Measurements from ENCODE around the gene TMEM191C.
"Not testable (repeated sequence)": the region's sequence is repeated elsewhere in the genome, so short reads cannot be mapped to it uniquely, and the experiment has no call there.

Gene TMEM191C

DNA sequence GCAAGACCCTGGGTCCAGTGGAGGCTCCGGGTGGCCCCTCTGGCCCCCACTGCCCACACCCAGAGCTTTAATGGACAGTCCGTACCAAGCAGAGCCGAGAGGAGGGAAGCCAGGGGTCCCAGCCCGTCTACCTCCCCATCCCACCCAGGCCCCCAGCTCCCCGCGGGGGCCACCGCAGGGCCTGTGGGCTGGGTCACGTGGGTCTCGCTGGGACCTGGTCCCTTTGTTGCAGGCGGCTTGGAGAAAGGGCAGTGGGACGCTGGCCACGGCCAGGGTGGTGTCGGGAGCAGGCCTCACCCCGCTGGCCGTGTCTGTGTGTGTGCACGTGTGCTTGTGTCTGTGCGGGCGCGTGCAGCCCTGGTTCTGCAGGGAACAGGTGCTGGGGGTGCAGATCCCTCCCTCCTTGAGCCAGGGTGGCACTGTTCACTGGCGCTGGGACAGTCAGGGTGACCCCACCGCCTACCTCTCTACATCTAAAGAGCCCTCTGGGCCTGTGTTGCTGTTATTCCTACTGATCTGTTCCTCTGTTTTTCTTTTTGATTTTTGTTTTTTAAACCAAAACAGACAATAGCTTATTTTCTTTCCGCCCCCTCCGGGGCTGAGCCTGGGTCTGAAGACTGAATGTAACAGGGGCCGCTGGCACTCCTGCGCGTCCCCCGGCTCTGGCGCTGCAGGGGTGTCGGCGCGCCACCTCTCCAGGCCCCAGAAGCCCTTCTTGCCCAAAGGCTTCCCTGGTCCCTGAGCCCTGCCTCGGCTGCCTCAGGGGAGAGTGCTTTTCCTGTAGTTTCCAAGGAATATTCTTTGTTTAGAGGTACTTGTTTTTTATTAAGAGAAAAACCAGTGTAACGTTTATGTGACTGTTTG is 20.1 kb upstream of the TMEM191C start:
- no peak for DNase-seq

DNA sequence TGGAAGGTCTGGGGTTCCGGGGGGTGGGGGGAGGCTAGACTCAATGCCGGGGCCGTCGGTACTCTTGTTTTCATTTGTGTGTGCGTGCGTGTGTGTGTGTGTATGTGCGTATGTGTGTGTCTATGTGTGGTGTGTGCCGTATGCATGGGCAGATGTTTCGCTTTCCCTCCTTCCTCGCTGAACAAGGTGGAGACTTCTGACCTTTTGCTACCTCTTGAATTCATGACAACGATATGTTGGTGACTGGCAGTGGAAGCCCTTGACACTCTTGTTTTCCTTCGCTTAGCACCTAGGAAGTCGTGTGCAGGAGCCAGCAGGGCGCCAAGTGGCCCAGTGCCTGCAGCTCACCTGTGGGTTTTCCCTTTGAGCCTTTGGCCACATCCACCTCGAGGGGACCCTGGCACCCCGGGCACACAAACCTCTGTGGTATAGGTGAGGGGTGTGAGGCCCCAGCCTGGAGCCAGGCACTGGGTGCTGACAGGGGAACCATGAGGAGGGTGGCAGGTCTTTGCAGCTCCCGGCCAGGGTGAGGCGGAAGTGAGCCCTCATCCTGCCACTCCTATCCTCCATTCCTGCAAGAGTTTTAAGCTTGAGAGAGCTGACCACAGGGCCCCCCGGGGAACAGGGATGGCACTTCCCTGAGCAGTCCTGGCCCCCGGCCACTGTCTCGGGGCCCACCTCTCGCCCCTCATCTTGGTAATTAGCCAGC is 19.3 kb upstream of the TMEM191C start:
- no peak for DNase-seq

DNA sequence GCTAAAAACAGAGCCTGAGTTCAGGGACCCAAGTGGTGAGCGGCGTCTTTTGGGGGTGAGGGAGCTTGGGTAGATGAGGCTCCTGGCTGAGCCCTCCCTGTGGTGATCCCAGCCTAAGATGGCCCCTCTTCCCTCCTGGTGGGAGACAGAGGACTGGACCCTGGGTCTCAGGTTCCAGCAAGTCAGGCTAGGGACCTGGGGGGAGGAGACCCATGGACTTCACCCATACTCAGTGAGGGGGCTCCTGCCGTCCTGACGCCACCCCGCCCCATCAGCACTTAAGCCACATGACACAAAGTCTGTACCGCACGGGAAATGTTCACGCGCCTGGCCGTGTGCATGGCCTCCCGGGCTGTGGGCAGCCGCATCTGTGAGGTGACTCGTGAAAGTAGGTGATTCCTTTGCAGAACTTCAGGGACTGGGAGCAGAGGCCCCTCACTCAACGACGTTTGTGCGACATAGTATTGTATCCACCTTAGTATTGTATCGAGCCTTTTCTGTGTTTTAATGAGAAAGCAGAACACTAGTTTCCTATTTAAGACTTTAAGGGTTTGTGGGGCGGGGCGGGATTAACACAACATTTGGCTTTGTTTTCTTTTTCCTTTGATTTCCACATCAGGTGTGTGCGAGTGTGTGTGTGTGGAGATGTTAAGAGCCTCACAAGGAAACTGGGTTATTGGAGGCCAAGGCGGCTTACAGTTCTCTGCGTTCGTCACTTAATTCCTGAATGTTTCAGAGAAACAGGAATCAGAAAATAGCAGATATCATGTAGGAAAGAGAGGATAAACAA is 18.4 kb upstream of the TMEM191C start:
- DNase-seq: no peak

DNA sequence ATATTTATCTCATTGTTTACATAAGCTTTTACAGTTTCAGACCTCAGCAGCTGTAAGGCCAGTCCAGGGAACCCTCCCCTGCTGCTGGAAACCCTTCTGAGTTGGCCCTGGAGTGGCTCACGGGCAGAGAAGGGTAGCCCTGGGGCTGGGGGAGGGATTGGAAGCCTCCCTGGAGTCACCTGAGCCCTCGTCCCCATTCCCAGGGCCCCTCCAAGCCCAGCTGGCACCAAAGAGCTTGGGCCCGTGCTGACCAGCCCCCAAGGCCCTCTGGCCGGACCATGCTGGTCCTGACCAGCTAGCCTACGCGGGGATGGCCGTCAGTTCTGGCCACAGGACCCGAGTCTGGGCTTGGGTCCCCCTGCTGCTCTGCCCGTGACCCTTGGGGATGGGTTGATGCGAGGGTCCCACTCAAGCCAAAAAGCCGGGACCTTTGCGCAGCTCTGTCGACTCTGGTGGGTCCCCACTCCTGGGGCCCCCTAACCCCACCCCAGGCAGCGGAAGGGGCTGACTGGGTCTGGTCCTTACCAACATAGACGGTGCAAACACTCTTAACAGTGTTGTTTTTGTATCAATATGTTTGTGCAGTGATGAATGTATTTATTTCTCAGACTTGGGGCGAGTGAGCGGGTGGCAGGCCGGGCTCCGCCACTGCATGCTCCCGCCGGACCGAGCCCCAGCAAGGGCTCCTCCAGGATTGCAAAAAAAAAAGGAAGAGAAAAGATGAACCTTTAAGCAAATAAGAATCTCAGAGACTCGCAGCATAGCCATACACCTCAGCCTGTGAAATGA is 17.5 kb upstream of the TMEM191C start:
- no peak for DNase-seq

DNA sequence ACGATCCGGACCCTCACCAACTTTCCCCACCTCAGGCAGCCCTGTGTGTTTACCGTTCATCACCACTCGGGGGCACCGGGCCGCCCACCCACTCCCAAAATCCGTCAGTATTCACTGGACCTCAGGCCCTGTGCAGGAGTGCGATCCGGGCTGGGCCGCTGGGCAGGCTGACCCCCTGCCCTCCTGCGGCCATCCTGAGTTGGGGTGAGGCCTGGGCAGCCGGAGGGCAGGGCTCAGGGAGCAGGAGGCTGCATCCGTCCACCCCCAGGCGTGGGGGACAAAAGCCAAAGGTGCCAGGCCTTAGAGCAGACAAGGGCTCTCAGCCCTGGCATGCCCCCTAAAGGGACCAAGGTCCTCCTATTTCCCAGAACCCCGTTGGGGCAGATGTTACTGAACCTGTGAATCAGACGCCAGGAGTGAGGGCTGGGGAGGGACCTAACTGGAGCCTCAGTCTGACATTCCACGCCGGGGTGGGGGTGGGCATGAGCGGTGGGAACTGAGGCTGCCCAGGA is 16.8 kb upstream of the TMEM191C start:
- no peak for DNase-seq

DNA sequence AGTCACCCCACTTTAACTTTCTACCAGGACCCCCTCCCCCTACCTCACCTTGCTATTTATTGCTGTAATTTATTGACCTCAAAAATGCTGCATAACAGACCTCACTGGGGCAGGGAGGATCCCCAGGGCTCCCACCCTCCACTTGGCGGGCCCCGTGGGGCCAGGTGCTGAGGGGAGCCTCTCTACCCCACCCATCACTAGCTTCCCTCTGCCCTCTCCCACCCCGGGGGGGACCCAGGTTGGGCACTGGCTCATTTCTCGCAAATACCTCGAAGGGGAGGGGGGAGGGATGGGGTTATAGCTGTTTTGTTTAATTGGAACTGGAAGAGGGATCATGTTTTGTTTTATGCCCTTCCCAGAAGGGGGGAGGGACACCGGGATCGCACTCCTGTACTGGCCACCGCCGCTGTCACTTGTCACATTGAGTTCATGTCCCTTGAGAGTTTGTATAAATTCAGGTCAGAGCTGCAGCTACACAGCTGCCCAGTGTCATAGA is 16.3 kb upstream of the TMEM191C start:
- DNase-seq: no peak

DNA sequence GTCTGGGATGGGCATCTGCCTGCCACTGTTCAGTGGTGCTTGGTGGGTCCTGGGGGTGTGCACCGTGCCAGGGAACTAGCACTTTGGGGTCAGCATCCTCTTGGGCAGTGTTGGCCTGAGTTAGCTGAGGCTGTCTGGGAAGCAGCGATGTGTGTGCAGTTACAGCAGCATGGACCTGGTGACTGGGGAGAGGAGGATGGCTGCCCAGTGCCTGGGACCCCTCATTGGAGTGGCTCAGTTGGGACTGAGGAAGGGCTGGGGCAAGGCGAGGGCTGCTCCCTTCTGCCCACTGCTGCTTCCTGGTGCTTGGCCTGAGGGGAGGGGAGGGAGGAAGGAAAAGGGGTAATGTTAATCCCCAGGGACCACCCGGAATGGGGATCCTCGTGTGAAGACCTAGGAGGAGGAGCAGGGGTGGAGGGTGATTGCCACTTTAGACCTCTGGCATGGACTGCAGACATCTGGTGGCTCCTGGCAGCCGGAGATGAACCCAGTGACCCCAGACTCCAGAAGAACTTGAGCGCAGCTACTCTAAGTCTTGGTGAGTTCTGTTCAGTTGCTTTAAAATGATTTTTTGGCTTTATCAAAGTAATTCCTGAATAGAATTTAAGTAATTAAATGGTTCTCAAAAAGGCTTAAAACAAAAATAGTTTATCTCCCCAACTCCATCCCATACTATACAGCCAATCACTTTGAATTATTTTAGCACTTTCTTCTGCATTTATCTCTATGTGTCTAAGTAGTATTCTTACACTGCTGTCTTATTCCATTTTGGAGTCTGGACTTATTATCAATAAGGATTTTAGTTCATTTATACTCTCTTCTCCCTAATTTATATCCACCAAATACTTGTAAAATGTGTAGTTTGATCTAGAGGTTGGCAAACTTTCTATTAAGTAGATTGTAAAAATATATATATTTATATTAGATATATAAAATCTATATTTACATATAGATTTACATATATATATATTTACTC is 15.4 kb upstream of the TMEM191C start:
- no peak for DNase-seq

DNA sequence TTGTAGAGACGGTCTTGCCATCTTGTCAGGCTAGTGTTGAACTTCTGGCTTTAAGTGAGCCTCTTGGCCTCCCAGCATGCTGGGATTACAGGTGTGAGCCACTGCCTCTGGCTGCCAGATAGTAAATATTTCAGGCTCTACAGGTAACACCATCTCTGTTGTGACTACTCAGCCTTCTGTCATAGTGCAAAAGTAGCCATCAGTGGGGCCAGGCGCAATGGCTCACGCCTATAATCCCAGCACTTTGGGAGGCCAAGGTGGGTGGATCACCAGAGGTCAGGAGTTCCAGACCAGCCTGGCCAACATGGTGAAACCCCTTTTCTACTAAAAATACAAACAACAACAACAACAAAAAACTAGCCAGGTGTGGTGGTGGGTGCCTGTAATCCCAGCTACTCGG is 14.5 kb upstream of the TMEM191C start:
- not testable (repeated sequence) for DNase-seq

DNA sequence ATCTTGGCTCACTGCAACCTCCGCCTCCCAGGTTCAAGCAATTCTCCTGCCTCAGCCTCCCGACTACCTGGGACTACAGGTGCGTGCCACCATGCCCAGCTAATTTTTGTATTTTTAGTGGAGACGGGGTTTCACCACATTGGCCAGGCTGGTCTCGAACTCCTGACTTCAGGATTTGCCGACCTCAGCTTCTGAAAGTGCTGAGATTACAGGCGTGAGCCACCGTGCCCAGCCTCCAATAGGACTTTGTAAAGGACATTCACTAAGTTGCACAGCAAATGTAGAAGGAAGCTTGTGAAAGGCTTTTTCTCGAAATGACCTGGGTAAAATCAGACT is 12.2 kb upstream of the TMEM191C start:
- DNase-seq: not testable (repeated sequence)

DNA sequence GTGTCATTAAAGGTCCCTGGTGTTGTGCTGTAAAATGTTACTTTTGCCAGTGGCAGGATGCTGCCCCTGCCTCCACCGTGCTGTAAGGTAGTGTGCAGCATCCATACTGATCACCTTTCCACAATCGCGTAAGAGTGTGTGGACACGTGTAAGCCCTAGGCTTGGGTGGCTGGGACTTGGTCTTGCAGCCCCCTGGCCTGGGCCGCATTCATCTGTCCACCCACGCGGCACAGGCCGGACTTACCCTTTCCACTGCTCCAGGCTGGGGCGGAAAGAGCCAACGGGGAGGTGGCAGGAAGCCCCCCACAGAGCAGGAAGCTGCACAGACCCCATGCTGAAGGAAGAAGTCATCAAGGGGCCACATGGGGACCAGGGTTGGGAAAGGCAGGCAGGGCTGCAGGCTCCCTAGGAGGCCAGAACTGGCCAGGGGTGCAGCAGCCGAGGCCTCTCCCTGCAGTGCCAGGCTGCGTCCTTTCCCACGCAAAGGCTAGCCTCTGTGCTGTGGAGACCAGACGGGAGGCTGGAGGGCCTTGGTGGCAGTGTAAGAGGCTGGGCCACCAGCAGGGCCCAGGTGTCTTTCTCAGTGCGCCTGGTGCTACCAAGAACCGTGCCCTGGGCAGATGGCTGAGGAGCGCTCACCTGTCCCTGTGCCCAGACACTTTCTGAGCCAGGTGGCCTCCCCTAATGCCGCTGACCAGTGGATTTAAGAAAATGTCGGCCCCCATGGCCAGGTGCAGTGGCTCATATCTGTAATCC is 11.7 kb upstream of the TMEM191C start:
- DNase-seq: no peak

DNA sequence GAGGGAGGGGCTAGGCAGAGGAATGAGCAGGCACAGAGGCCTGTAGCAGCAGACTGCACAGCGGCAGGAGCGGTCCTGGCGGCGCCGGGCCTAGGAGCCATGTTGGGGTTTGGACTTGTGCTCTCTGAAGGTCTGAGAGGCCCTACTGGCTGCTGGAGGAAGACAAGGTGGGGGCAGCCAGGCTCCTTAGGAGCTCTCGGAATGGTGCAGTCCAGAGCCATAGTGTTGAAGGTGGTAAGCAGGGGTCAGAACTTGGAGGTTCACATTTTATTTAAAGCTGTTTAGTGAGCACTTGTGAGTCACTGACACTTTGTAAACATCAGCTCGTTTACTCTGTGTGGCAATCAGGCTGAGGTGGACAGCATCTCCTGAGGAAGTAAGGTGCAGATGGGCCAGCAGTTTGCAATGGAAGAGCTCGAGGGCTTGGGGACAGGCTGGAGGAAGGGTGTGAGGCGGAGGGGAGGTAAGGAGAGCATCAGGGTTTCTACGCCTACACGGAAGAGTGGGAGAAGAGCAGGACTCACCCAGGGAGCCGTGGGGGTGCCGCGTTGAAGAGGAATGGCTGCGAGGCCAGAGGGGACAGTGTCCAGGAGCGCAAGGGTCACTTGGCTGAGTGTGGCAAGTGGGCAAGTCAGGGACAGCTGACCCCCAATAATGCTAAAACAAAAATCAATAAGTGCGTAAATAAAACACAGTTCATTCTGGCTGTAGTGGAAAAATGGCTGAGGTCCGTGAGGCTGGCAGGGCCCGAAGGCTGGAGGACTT is 10.0 kb upstream of the TMEM191C start:
- DNase-seq: no peak

DNA sequence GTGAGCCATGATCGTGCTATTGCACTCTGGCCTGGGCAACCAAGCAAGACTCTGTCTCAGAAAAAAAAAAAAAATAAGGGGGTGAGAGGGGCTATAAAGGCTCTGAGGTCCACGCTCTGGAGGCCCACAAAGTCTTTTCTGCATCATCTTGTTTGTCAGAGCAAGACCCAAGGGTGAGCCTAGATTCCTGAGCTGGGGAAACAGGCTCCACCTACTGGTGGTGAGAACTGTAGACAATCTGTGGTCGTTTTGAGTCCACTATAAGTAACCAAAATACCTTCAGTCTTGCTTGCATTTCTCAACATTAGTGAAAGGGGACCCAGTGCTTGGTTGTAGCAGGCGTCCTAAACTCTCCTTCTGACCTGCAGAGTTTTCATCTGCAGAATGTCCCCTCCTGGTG is 4.5 kb upstream of the TMEM191C start:
- DNase-seq: not testable (repeated sequence)

DNA sequence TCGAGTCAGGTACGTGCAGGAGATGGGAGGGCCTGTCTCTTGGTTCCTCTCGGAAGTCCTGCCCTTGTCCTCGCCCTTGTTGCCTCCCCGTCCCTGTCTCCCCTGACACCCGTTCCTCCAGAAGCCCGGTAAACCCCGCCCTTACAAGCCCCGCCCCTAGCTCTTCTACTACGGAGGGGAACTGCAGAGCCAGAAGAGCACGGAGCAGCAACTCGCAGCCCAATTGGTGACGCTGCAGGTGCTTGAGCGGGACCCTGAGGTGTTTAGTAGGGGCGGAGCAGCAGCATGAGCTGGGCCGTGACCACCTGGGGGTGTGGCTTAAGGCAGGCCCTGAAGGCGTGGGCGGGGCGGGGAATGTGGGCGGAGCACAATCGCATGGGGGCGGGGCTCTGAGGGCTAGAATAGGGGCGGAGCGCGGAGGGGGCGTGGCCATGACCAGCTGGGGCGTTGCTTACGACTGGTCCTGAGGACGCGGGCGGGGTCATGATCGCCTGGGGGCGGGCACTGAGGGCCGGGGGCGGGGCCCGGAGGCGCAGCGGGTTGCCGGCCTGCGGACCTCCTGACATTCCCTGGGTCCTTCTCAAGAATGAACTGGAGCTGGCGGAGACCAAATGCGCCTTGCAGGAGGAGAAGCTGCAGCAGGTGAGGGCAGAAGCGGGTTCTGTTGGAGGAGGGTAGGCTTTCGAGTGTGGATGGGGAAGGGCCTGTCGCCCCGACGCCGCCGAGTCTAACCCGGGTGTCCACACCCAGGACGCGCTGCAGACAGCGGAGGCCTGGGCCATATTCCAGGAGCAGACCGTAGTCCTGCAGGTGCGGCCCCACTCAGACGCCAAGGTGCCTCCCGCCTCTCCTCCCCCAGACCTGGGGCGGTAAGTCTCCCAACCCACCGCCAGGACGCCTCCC is 1.3 kb downstream of the TMEM191C start:
- DNase-seq: not testable (repeated sequence)

DNA sequence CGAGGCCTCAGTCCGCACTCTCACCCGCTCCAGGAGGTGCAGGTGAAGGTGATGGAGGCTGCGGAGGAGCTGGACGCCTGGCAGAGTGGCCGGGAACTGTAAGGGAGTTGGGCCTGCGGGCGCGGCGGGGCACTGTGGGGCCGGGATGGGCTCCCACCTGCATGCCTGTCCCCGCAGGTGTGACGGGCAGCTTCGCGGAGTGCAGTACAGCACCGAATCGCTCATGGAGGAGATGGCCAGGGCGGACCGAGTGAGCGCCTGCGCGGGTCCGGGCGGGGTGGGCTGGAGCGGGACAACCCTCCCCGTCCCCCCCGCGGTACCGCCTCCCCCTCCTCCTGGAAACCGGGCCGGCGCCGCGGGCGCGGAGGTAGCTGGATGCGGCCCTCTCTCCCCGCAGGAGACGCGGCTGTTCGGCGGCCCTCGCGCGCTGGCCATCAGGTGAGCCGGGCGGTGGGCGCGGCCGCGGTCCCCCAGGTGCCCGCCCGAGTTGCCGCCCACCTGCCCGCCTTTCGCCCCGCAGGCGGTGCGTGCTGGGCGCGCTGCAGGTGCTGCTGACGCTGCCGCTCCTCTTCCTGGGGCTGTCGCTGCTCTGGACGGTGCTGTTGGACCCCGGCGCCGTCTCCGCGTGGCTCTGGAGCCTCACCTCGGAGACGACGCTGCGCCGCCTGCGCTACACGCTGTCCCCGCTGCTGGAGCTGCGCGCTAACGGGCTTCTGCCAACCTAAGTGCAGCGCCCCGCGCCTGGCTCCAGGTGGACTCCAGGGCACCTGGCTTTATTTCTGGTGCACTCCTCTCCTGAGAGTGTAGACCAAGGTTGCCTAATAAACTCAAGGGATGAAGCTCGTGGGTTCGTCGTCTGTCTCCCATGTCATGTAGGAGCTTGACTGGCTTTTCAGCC is 2.2 kb downstream of the TMEM191C start:
- DNase-seq: not testable (repeated sequence)

DNA sequence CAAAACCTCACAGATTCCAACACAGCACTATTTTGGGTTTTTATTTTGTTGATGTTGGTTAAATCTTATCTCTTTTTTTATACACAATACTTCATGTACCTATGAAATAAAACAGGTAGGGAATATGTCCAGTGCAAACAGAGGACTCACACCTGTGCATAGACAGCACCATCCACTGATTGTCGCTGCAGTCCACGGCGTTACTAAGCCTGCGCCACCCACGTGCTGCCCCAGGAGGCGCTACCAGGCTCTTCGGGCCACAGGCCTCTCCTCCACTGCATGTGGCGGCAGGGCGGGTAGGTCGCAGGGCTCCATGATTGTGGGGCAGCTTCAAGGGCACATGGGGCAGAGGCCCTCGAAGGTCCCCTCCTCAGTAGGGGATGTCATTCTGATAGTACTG is 5.8 kb downstream of the TMEM191C start:
- not testable (repeated sequence) for DNase-seq

DNA sequence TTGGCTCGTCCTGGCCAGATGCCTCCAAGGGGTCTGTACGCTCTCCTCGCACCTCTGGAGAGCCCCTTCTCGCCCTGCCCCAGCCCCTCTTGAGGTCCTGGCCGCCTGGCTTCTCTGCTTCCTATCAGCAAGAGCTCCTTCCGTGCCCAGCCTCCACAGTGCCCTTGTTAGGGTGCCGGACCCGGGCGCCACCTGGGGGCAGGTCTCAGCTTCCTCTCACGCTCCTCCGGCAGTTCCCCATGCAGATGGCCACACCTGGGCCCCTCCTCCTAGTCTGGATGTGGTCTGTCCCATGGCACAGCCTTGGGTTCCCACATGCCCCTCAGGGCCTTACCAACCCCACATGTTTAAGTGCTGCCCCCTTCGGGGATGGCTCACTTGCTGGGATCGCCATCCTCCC is 6.5 kb downstream of the TMEM191C start:
- DNase-seq: not testable (repeated sequence)

DNA sequence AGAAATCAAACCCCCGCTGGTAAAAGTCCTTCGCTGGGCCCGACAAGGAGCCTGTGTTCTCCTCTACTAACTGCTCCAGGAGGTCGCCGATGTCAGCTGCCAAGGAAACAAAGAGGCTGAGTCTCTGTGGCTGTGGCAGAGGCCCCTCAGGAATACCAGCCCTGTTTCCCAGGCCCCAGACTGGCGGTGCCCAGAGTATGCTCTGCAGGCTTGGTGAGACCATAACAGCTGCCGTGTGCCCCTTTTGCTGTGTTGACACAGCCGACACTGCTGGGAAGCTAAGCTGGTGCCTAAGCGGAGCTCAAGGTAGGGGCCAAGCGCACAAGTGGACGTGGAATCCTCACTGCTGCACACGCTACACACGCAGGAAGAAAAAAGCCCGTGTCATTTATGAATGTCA is 16.9 kb downstream of the TMEM191C start:
- not testable (repeated sequence) for DNase-seq

All from NCI-H2107 (cell line).